ENCODE data around the gene HLA-DPA1.
"Not testable (repeated sequence)": the region's sequence is repeated elsewhere in the genome, so short reads cannot be mapped to it uniquely, and the experiment has no call there.

HLA-DPA1 gene

DNA sequence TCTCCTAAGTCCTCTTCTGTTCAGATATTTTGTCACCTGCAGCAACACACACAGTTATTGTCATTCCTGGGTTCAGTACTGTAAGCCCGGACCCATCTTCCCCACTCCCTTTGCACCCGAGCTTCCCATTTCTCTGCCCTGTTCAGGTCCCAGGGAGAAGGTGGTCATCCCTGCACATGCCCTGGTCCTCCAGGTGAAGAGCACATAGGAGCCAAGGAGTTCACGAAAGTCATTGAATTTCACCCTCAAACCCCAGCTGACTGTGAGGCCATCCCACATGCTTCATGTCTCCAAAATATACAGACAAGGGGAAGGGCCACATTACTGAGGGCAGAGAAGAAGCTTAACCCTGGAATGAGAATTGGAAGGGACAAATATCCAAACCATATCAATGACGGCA is 8.1 kb downstream of the HLA-DPA1 start:
- no peak for ATAC-seq (ENCODE audit: low read depth)
- TF ChIP-seq, protein P1, sequence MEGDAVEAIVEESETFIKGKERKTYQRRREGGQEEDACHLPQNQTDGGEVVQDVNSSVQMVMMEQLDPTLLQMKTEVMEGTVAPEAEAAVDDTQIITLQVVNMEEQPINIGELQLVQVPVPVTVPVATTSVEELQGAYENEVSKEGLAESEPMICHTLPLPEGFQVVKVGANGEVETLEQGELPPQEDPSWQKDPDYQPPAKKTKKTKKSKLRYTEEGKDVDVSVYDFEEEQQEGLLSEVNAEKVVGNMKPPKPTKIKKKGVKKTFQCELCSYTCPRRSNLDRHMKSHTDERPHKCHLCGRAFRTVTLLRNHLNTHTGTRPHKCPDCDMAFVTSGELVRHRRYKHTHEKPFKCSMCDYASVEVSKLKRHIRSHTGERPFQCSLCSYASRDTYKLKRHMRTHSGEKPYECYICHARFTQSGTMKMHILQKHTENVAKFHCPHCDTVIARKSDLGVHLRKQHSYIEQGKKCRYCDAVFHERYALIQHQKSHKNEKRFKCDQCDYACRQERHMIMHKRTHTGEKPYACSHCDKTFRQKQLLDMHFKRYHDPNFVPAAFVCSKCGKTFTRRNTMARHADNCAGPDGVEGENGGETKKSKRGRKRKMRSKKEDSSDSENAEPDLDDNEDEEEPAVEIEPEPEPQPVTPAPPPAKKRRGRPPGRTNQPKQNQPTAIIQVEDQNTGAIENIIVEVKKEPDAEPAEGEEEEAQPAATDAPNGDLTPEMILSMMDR (IDR thresholded peaks at IDR 0.05; ENCODE audit: poor library complexity, severe bottlenecking): no peak

DNA sequence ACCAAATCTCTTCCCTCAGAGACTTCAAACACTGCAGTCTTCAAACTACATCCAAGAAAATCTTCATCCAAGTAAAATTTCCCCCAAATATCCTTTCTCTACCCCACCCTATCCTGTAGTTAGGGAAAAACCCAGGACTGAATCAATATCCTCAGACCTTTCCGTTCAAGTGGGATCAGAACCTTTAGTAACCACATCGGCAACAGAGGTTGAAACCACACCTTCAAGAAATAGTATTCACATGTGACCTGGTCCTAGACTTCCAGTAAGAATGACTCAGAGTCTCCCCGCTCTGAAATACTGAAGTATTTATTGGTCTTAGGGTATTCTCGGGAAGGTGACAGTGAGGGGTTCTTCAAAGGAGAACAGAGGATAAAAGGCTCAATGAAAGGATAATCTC is 8.7 kb downstream of the HLA-DPA1 start:
- H3K36me3 ChIP-seq (ENCODE audit: low read depth): no peaks in the 10 kb centered on the region
- peaks cover 4% of the 10 kb centered on the region for H3K27me3 ChIP-seq (ENCODE audit: insufficient read depth, poor library complexity, severe bottlenecking)
- TF ChIP-seq, protein P1 (IDR thresholded peaks at IDR 0.05; ENCODE audit: poor library complexity, severe bottlenecking): no peak
- no peaks in the 10 kb centered on the region for H3K4me1 ChIP-seq (ENCODE audit: insufficient read depth, poor library complexity, severe bottlenecking)
- H3K4me3 ChIP-seq (ENCODE audit: severe bottlenecking): no peak overlapping the region
- H3K9me3 ChIP-seq (ENCODE audit: severe bottlenecking): no peaks in the 10 kb centered on the region
- DNase-seq (ENCODE audit: low spot score) (no peak), ATAC-seq (ENCODE audit: low read depth) (no peak)
- no peak overlapping the region for H3K27ac ChIP-seq (ENCODE audit: poor library complexity, severe bottlenecking)

More for the DNA sequence above, 8.1 kb downstream of the HLA-DPA1 start:
- DNase-seq (ENCODE audit: low spot score): no peak
- Histone ChIP-seq H3K4me1 (ENCODE audit: insufficient read depth, poor library complexity, severe bottlenecking) (no peaks in the 10 kb centered on the region), H3K27me3 (ENCODE audit: insufficient read depth, poor library complexity, severe bottlenecking) (peaks cover 5% of the 10 kb centered on the region), H3K27ac (ENCODE audit: poor library complexity, severe bottlenecking) (no peak overlapping the region), H3K4me3 (ENCODE audit: severe bottlenecking) (no peak overlapping the region), H3K36me3 (ENCODE audit: low read depth) (no peaks in the 10 kb centered on the region), H3K9me3 (ENCODE audit: severe bottlenecking) (no peaks in the 10 kb centered on the region)

DNA sequence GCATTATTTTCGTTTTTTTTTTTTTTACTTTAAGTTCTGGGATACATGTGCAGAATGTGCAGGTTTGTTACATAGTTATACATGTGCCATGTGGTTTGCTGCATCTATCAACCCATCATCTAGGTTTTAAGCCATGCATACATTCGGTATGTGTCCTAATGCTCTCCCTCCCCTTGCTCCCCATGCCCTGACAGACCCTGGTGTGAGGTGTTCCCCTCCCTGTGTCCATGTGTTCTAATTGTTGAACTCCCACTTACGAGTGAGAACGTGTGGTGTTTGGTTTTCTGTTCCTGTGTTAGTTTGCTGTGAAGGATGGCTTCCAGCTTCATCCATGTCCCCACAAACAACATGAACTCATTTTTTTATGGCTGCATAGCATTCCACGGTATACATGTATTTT is 10.0 kb downstream of the HLA-DPA1 start:
- not testable (repeated sequence) for H3K4me3 ChIP-seq (ENCODE audit: severe bottlenecking); H3K27me3 ChIP-seq (ENCODE audit: insufficient read depth, poor library complexity, severe bottlenecking); H3K4me1 ChIP-seq (ENCODE audit: insufficient read depth, poor library complexity, severe bottlenecking); DNase-seq (ENCODE audit: low spot score); ATAC-seq (ENCODE audit: low read depth); H3K9me3 ChIP-seq (ENCODE audit: severe bottlenecking); H3K27ac ChIP-seq (ENCODE audit: poor library complexity, severe bottlenecking); H3K36me3 ChIP-seq (ENCODE audit: low read depth)

DNA sequence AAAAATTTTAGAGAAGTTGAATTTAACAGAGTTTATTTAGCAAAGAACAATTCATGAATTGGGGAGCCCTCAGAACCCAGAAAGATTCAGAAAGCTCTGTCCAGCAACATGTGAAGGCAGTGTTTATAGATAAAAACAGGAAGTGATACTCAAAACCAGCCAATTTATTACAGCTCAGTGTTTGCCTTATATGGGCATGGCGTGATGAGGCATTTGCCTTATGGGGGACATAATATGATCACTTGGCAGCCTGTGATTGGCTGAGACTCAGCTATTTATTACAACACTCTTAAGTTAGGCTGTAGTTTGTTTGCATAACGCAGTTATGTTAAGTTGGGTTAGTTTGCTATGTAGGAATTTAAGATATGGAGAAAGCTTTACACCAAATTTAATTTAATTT is 11.5 kb downstream of the HLA-DPA1 start:
- Histone ChIP-seq H3K9me3 (ENCODE audit: severe bottlenecking) (no peaks in the 10 kb centered on the region), H3K27ac (ENCODE audit: poor library complexity, severe bottlenecking) (no peak overlapping the region), H3K4me1 (ENCODE audit: insufficient read depth, poor library complexity, severe bottlenecking) (no peaks in the 10 kb centered on the region), H3K36me3 (ENCODE audit: low read depth) (no peaks in the 10 kb centered on the region), H3K27me3 (ENCODE audit: insufficient read depth, poor library complexity, severe bottlenecking) (peaks cover 4% of the 10 kb centered on the region), H3K4me3 (ENCODE audit: severe bottlenecking) (no peak overlapping the region)
- DNase-seq (ENCODE audit: low spot score) (no peak), ATAC-seq (ENCODE audit: low read depth) (no peak)
- TF ChIP-seq, protein P1 (IDR thresholded peaks at IDR 0.05; ENCODE audit: poor library complexity, severe bottlenecking): no peak

DNA sequence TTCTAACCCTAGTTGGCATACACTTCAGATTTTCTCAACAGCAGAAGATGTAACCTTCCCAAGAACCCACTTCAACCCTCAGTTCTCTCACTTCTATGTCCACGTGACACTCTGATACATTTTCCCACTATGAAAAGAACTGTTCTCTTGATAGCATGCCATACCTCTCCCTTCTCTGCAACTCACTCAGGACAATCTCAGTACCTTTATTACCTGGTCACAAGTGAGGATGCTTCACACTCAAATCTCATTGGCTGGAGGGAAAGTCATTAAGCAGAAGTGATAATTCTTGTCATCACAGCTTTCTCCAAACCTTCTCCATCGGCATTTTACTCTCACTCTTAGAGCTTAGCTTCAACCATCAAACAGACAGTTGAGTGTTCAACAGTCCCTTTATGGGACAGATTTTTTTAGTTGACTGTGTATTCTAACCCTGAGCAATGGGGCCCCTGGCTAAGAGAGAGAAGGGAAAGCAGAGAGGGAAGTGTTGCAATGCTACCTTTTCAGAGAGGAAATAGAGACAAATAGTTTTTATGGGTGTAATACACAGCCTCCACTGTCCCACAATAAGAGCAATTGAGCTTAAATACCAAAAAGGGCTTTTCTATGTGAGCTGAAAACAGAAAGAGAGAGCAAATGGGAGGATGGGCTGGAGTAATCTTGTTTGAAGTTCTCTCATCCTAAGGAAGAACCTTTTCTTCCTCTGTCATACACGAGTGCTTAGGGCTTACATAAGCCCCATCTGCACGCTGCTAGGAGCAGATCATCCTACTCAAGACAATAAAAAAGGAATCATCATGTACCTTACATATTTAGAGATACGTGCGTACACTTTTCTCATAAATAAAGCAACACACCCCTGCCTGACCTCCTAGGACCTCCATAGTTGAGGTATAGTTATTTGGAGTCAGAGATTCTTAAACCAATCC is 16.0 kb downstream of the HLA-DPA1 start:
- Histone ChIP-seq H3K4me3 (ENCODE audit: severe bottlenecking) (no peak overlapping the region), H3K27ac (ENCODE audit: poor library complexity, severe bottlenecking) (no peak overlapping the region), H3K4me1 (ENCODE audit: insufficient read depth, poor library complexity, severe bottlenecking) (no peaks in the 10 kb centered on the region), H3K9me3 (ENCODE audit: severe bottlenecking) (no peaks in the 10 kb centered on the region), H3K27me3 (ENCODE audit: insufficient read depth, poor library complexity, severe bottlenecking) (peaks cover 6% of the 10 kb centered on the region), H3K36me3 (ENCODE audit: low read depth) (no peaks in the 10 kb centered on the region)
- DNase-seq (ENCODE audit: low spot score) (no peak), ATAC-seq (ENCODE audit: low read depth) (no peak)
- TF ChIP-seq, protein P1 (IDR thresholded peaks at IDR 0.05; ENCODE audit: poor library complexity, severe bottlenecking): no peak
